T-helper 2 cell treated with Interferon-gamma antibody and Interleukin-4, amounts not matched to agents 100 ng/mL and 5 ng/mL, for 36 hours (primary cell): ENCODE data around the gene BMP7. TPM values are rescaled to one million over a fixed set of nuclear protein-coding genes. Genes with fewer than 3 reads are reported as not detected.
"Not testable (repeated sequence)": the region's sequence is repeated elsewhere in the genome, so short reads cannot be mapped to it uniquely, and the experiment has no call there.

ENCODE experiments used
- intact Hi-C: fragments of 100-400 bp; cut with micrococcal nuclease; formaldehyde crosslinking; loops from one replicate; pipeline ENCODE4 v1.15.1; 2023
- total RNA-seq: library from RNA; stranded (reverse); gene quantifications from 2 replicates; pipeline ENCODE4 v1.2.3, GENCODE V29; 2022

The BMP7 gene
- total RNA-seq, 1 donor from 2014 or later: not detected

DNA sequence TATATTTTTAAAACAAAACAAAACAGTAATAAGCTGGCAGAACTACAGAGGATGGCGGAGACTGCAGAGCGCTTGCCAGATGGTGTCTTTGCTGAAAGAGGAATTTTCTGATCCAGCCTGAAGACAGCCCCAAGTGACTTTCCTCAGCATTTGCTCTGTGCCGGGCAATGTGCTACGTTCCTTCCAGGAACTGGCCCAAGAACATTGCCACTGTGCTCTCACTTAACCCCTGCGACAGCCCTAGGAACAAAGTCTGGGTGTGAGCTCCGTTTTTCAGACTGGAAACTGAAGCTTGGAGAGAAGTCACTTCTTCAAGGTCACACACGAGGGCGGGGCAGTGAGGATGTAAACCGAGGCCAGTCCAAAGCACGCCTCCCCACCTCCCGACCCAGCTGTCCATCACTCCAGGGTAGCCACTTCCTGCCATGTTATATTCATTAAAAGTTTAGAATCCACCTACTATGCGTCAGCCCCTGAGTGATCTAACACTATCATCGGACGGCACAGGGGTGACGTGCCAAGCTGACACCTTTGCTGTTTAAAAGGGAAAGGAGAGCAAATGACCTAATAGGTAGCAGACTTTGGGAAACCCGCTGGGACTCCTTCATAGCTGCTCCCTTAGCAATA, 22.3 kb upstream of the BMP7 start:
- intact Hi-C loops: no loop called here

DNA sequence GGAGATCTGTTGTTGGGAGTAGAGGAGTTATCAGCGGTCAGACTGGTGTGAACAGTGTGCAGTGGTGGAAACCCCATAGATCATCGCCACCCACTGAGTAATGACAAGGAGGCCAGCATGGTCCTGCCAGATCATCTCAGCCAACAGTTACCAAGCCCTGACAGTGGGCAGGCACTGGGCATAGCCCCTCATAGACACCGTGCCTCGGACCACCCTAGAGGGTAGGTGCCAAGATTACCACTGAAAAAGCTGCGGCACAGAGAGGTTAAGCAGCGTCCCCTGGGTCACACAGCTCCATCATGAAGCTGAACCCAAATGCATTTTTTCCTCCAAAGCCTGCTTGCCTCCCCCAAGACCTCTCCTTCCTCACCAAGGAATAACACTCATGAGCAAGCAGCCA, 21.5 kb upstream of the BMP7 start:
- intact Hi-C loops: no loop called here

DNA sequence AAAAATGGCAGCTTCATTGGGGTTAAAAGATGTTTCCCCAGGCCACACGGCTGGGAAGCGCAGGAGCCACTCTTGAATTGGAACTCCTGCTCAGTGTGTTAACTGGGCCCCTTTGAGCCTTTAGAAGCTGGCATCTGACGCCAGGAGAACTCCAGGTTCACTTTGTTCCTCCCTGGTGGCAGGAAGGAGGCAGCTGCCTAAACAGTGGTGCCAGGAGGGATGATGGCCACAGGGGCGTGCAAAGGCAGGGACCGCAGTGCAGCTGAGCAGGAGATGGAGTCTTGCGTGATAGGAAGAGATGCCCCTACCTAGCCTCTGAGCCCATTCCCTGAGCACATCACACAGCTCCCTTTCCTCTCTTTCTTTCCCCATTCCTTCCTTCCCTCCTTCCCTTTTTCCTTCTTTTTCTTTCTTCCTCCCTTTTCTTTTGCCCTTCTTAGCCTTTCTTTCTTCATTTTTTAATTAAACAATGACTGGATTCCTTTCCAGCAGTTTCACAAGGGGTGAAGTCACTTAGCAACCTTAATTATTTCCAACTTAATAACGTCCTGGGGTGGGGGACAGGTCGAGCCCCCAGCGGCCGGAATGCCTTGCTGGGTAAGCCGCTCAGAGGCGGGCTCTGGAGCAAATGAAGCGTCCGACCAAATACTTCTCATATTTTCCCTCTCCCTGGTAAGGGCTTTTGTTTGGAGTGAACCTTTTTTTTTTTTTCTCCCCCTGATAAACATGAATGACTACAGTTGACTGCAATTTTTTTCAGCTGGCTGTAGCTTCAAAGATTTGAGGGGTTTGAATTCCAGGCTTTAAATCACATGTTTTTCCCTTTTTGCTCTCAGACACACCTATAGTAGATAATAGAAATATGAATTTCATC, 20.8 kb upstream of the BMP7 start:
- intact Hi-C loops: no loop called here

DNA sequence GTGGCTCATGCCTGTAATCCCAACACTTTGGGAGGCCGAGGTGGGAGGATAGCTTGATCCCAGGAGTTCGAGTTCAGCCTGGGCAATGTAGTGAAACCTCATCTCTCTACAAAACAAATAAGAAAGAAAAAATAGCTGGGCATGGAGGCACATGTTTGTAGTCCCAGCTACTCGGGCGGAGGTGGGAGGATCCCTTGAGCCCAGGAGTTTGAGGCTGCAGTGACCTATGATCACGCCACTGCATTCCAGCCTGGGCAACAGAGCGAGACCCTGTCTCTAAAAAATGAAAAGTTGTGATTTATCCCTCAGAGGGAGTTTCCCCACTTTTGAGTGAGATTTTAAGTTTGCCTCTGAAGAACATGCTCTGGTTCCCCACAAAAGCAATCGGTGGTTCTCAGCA, 17.4 kb upstream of the BMP7 start:
- intact Hi-C loops: no loop called here

DNA sequence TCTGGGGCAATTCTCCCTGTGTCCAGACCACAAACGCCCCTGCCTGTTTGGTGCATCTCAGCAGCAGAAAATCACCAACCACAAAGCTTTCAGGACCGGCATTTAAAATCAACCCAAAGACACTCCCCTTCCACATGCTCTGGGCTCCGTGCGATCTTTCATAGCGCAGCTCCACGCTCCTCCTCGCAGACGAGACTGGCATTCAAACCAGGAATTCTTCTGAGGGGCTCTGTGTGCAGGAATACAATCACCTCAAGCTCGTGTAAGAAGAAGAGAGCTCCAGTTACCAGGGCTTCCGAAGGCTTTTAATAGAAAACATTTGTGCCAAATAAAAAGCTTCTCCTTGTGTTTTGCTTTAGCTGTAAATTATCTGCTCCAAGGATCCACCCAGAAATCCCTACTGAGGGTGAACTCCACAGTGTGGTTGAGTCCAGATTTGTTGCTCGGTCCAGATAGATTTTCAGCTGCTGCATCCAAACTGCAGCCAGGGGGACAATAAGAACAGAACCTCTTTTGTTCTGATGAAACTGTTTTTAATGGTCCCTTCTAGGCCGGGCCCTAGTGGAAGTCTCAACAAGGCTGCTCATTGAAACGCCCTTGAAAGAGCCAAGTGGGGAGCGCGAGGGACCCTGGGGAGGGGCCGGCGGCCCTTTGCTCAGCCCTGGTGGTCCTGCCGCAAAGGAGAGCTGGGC, 16.4 kb upstream of the BMP7 start:
- intact Hi-C loops: no loop called here

DNA sequence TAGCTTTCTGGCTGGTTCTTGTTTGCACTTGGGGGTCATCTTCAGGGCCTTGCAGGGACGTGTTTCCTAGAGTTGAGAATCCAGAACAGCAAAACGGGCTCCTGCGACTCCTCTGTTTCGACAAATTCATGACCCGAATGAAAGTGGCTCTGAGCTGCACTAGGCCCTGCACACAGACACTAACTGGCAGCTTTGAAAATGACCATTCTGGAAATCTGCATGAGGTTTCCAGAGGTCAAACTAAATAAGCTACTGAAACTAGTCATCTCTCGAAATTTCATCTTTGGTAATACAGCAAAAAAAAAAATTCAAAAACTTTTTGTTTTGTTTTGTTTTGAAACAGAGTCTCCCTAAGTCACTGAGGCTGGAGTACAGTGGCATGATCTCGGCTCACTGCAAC, 15.5 kb upstream of the BMP7 start:
- intact Hi-C loops: no loop called here

DNA sequence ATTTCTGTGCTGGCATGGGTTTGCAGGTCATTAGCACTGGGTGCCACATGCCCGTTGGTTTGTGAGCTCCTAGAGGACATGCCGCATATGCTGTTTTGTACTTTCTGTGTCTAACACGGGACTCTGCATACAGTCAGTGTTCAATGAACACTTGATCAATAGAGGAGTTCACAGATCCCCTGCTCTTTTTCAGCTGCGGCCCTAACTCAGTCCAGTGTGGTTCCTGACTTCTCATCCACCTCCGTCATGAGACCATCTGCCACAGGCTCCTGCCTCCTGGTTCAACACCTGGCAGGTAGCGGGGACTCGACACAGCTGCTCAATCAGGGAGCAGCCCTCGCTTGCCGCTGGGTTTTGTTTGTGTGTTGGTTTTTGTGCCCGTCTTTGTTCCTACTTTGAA, 13.8 kb upstream of the BMP7 start:
- intact Hi-C loops: no loop called here

DNA sequence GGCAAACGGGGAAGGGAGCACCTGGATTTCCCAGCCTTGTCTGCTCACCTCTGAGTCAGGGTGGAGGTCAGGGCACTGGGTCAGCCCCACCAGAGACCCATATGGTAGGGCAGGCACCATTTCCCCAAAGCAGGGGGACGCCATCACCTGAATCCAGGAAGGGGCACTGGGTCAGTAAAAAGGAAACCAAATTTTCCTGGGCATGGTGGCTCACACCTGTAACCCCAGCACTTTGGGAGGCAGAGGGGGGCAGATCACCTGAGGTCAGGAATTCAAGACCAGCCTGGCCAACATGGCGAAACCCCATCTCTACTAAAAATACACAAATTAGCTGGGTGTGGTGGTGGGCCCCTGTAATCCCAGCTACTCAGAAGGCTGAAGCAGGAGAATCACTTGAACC, 13.1 kb upstream of the BMP7 start:
- intact Hi-C loops: not testable (repeated sequence)

DNA sequence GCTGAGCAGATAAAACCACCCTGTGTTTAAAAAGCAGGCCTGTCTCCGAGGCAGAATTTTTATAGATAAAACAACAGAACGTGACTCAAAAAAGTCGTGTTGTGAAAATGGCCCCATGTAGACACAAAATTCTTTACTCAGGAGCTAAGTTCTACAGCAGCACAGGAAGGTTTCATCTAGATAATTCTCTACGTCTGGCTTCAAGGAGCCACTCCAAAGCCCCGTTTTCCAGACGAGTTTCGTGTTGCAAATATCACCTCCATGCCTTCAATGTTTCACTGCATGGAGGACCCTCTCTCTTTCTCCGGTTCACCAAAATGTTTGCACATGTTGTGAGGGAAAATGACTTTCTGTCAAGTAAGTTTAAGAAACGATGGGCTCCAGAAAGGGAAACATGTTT, 12.0 kb upstream of the BMP7 start:
- intact Hi-C loops: no loop called here

DNA sequence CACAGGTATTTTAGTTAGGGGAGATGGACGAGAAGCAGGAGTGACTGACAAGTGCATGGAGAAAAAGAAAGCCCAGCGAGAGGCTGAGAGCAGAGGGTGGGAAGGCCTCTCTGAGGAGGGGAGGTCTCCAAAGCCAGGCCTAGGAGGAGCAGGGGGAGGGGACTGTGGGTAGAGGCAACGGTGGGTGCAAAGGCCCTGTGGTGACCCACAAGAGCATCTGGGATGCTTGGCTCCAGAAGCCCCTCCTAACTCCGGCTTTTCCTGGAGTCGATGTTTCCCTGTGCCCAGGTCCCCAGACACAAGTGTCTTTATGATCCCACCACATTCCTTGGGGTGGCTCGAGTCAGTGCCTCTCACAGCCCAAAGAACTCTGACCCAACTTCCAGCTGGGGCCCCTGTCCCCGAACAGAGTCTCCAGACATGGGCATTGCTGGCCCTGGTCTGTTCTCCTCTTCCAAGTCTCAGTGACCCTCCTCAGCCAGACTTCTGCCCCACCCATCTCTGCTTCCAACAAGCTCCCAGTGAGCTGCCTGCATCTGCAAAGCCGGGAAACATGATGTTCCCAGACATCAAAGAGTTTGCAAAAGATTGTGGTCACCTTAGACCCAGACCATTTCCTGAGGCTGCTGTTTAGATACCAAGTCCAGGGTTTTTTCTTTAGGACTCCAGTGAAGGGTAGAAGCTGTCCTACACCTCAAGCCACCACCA, 11.1 kb upstream of the BMP7 start:
- intact Hi-C loops: no loop called here

DNA sequence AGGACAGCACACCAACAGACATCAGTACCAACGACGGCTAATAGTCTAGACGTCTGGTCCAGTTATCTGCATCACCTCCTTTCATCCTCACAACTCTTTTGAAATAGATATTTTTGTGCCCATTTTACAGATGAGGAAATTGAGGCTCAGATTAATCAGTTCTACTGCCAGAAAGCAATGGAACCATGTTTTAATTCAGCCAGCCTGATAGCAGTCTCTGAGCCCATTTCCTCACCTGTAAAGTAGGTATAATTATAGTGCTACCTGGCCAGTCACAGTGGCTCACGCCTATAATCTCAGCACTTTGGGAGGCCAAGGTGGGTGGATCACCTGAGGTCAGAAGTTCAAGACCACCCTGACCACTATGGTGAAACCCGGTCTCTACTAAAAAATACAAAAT, 9.8 kb upstream of the BMP7 start:
- intact Hi-C loops: no loop called here

DNA sequence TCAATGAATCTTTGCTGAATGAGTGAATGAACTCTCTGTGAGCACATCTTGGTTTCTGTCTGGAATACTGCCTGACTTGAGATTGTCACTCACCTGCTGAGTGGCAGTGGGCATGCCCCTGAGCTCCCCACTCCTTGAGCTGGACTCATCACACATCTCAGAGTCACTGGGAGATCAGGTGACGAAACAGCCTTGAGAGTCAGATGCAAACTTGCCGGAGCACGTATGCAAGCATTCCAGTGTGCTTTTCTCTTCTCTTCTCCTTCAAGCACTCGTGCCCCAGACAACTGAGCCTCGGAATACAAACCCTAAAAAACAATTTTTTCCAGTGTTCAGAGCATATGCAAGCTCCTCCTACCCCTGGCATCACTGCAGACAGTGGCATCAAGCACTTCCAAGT, 9.4 kb upstream of the BMP7 start:
- intact Hi-C loops: no loop called here

DNA sequence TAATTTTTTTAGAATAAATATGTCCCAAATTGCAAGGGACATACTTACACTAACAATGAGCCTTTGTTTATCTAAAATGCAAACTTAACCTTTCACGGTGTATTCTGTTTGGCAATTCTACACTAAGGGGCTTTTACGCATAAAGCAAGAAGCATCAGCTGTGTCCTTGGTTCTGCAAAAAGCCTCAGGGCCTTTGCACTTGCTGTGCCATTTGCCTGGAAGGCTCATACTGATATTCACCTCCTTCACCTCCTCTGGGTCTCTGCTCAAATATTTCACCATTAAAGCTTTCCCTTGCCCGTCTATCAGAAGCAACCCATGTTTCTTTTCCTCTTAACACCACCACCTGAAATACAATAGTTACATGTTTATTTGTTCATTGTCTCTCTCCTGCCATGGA, 8.9 kb upstream of the BMP7 start:
- intact Hi-C loops: no loop called here

DNA sequence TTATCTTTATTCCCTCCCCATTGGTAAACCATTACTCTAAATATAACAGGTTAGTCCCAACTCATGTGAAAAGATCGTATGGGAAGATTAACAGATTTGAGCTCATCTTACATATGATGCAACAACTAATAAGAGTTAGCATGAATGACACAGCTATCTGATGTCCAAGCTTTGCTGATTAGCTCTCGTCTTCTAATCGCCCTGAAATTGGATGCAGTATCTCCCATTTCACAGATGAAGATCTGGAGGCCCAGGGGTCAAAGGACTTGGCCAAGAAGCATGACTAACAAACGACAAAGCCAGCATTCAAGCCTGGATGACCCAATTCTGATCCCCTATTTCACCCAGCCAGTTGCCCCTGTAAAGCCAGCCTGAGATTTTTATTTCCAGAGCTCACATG, 8.4 kb upstream of the BMP7 start:
- intact Hi-C loops: no loop called here

DNA sequence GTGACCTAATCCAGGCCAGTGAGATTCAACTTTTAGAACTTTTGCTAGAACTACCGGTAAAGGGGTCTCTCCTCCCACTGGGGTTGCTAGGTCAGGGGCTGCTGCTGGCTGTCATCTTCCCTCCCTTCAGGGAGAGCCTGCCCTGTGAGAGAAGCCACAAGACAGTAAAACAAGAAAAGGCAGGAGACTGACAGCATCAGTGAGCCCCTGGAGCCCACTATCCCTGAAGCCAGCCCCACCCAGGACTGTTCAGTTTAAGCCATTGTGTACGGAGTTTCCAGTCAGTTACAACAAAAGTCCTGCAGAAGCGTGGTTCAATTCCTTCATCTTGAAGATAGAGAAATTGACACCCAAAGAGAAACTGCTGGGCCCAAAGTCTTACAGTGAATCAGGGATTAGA, 7.9 kb upstream of the BMP7 start:
- intact Hi-C loops: no loop called here

DNA sequence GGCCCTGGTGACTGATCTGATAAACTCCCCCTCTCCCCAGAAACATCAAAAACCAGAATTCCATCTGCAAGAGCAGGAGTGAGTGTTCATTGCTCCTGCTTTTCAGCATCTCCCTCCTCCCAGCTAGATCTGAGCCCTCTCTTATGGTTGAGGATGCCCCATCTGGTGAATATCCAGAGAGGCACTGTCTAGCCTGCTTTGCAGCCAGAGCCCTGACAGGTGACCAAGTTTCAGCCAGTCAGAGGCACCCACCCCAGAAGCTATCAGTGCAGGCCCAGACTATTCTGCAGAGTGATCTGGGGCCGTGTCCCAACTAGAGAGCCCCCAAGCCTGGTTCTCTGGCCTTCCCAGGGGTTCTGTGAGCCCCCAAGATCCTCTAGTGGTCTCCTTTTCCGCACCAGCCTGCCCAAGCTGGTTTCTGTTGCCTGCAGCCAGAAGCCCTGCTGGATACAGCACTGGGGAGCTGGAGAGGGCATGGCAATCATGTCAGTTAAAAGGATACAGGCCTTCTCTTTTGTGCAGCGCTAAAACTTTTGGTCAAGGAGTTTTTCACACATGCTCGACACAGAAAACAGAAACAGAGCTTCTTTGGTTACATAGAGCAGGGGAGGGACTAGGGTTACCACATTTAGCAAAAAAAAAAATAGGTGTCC, 6.6 kb upstream of the BMP7 start:
- intact Hi-C loops: no loop called here

DNA sequence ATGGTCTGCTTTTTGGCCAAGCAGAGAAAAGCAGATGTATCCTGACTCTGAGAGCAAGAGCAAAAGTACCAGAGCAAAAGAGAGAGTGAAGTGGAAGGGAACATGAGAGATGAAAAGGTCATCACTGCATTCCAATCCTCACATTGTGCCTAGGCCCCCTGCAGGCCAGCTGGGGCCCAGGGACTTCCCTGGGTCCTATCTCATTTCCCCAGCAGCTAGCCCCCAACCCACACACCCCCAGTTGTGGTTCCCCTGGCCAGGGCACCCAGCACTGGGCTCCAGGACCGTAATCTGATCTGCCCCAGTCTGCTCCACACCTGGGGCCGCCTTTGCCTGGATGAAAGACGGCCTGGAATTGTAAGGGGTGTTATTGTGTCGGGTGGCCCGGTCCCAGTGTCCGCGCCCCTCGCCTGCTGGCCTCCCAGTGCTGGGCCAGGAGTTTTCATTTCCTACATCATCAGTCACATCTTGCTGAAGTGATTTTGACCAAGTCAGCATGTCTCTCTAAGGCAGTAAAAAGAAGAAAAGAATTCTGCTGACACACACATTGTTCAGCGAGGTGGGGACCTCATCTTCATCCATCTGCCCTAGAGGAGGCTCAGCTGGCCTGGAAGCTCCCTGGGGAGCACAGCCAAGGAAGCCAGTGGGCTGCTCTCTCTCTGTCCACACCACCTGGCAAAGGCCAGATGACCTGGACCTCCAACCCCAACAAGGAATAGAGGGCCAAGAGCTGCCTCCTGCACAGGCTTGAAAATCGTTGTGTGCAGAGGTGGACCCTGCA, 4.0 kb upstream of the BMP7 start:
- intact Hi-C loops: no loop called here

DNA sequence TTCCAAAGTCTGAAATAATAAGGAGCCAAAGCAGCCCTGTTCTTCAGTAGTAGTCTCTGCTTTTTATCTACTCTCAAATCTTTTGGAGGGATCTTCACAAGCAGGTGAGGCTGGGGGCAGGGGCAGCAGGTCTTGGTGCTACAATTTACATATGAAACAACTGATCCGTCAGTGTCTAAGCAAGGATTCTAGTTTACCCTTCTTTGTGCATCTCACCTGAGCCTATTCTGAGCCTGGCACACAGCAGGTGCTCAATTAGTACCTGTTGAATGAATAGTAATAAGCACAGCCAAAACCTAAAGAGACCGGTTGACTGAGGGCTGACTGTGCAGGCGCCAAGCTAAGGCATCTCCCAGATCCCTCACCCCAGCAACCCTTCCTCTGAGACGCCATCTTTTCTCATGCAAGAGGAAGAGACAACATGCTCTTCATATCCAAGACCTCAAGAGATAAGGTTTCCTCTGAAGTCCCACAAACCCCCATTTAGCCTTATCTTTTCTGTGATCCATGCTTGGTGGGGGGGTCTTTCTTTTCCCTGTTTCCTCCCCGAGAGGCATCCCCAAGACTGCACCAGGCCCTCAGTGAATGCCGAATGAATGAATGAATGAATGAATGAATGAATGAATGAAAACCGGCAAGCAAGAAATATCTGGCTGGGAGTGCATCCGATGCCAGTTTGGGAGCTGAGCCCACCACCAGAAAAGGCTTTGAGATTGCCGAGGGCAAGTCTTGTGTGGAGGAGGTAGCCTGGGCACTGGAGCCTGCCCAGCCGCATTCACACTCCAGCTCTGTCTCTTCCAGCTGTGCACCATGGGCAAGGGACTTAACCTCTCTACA, 2.9 kb upstream of the BMP7 start:
- intact Hi-C loops: no loop called here

DNA sequence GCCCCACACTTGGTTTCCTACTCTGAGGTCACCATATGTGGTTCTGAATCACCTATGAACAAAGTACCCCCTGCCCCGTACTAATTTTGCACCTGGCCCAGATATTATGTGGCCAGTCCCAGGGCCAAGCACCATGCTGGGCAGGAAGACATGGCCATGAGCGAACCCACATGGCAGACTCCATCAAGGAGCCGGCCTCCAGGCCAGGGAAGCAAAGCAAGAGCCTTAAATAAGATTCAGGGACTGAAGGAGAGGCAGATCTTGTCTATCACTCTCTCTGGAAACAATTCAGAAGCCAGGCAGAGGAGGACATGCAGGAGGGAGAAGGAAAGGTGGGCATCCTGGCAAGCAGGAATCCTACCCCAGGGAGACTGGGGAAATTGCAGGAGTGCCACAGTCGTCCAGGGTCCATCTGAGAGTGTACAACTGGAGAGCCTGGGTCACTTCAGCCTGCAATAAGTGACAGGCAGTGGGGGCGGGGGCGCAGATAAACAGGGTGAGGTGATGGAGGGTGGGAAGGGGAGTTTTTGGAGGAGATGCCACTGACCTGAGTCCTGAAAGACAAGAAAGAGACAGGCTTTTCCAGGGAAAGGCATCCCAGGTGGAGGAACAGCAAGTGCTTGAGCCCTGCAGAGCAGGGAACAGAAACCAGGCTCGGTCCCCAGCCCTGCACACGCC, 2.1 kb upstream of the BMP7 start:
- intact Hi-C loops: no loop called here
